ENCODE data around the gene USP36. TPM values are rescaled to one million over a fixed set of nuclear protein-coding genes. Genes with fewer than 3 reads are reported as not detected.
A peak's percentile ranks its signal among the peaks of the same experiment; 100 is the strongest.

The USP36 gene
- total RNA-seq, 1 donor from 2014 or later: 53.4 TPM

DNA sequence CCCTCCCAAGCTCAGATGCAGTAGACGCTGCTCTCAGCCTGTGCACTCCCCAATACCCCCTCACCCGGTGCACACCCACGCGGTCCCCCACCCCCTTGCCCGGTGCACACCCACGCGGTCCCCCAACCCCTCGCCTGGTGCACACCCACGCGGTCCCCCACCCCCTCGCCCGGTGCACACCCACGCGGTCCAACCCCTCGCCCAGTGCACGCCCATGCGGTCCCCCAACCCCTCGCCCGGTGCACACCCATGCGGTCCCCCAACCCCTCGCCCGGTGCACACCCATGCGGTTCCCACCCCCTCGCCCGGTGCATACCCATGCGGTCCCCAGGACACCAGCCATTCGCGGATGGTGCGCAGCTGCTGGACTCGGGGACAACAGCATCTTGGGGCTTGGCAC, 38.6 kb downstream of the USP36 start:
- Mint-ChIP-seq H3K4me1 (ENCODE audit: unreplicated experiment) (no peaks in the 10 kb centered on the region), H3K4me3 (no peak overlapping the region), H3K36me3 (peaks cover 36% of the 10 kb centered on the region), H3K9me3 (no peaks in the 10 kb centered on the region), H3K27ac (no peak overlapping the region), H3K27me3 (no peaks in the 10 kb centered on the region)
- TF ChIP-seq, protein P1, sequence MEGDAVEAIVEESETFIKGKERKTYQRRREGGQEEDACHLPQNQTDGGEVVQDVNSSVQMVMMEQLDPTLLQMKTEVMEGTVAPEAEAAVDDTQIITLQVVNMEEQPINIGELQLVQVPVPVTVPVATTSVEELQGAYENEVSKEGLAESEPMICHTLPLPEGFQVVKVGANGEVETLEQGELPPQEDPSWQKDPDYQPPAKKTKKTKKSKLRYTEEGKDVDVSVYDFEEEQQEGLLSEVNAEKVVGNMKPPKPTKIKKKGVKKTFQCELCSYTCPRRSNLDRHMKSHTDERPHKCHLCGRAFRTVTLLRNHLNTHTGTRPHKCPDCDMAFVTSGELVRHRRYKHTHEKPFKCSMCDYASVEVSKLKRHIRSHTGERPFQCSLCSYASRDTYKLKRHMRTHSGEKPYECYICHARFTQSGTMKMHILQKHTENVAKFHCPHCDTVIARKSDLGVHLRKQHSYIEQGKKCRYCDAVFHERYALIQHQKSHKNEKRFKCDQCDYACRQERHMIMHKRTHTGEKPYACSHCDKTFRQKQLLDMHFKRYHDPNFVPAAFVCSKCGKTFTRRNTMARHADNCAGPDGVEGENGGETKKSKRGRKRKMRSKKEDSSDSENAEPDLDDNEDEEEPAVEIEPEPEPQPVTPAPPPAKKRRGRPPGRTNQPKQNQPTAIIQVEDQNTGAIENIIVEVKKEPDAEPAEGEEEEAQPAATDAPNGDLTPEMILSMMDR (conservative IDR thresholded peaks at IDR 0.05): no peak
- no peak for DNase-seq (ENCODE audit: extremely low spot score, unreplicated experiment)

DNA sequence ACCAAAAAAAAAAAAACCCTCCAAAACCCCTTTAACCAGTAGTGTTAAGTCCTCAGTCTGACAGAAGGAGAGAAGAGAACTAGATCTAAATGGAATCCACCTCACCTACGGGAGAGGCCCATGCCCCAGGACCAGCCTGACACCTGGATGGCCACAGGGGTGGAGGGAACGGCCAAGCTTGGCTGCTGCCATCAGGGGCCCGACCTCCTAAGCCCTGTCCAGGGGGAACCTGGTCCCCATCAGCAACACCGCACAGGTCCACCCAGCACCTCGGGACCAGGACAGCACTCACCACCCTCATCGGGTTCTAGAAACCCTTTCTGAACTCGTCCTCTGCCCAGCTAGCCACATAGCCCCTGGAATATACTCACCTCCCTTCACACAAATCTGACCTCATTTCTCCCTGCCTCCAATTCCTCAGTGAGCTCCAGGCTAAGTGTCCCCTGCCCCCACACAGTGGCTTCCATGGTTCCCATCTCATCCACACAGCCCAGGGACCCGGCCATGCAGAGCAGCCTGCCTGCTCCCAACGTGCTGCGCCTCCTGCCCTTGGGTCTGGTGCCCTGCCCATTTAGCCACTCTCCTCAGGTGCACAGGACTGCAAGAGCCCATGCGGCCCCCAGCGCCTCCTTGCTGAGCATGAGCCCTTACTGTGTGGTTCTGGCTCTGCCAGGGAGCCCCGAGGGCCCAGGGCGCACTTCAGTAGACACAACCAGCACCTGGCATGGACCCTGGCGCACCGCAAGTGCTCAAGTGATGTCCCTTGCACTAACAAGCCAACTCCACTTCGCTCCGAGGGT, 40.3 kb downstream of the USP36 start:
- H3K4me3 Mint-ChIP-seq: no peak overlapping the region

GRCh38 chr17:78798695-78799559, 41.7 kb downstream of the USP36 start:
- no peak for DNase-seq (ENCODE audit: extremely low spot score, unreplicated experiment)
- no peaks in the 10 kb centered on the region for H3K9me3 Mint-ChIP-seq
- peaks cover 37% of the 10 kb centered on the region for H3K36me3 Mint-ChIP-seq
- no peaks in the 10 kb centered on the region for H3K4me1 Mint-ChIP-seq (ENCODE audit: unreplicated experiment)
- TF ChIP-seq, protein P1 (conservative IDR thresholded peaks at IDR 0.05): peak; percentile 59
- H3K27me3 Mint-ChIP-seq: no peaks in the 10 kb centered on the region
- no peak overlapping the region for H3K4me3 Mint-ChIP-seq
- H3K27ac Mint-ChIP-seq: peak overlapping the region; percentile 6

More for the DNA sequence above, 40.3 kb downstream of the USP36 start:
- Mint-ChIP-seq H3K27ac (no peak overlapping the region), H3K36me3 (peaks cover 37% of the 10 kb centered on the region), H3K9me3 (no peaks in the 10 kb centered on the region), H3K27me3 (no peaks in the 10 kb centered on the region), H3K4me1 (ENCODE audit: unreplicated experiment) (no peaks in the 10 kb centered on the region)
- no peak for DNase-seq (ENCODE audit: extremely low spot score, unreplicated experiment)
- TF ChIP-seq, protein P1 (conservative IDR thresholded peaks at IDR 0.05): no peak

- peaks cover 2% of the 10 kb centered on the region for H3K4me1 Mint-ChIP-seq (ENCODE audit: unreplicated experiment)
- H3K36me3 Mint-ChIP-seq: peaks cover 43% of the 10 kb centered on the region
- no peak overlapping the region for H3K4me3 Mint-ChIP-seq
- DNase-seq (ENCODE audit: extremely low spot score, unreplicated experiment): no peak
- H3K9me3 Mint-ChIP-seq: no peaks in the 10 kb centered on the region
- H3K27me3 Mint-ChIP-seq: no peaks in the 10 kb centered on the region
- TF ChIP-seq, protein P1 (conservative IDR thresholded peaks at IDR 0.05): no peak
- H3K27ac Mint-ChIP-seq: no peak overlapping the region
These were observed 42.7 kb downstream of the USP36 start for GRCh38 chr17:78797691-78798585.

- Mint-ChIP-seq H3K27me3 (no peaks in the 10 kb centered on the region), H3K4me3 (no peak overlapping the region), H3K4me1 (ENCODE audit: unreplicated experiment) (peaks cover 3% of the 10 kb centered on the region), H3K9me3 (no peaks in the 10 kb centered on the region), H3K36me3 (peaks cover 44% of the 10 kb centered on the region), H3K27ac (no peak overlapping the region)
- TF ChIP-seq, protein P1 (conservative IDR thresholded peaks at IDR 0.05): no peak
- no peak for DNase-seq (ENCODE audit: extremely low spot score, unreplicated experiment)
These were observed 43.4 kb downstream of the USP36 start for GRCh38 chr17:78797213-78797612.

All from type B pancreatic cell (in vitro differentiated cells).